SH-SY5Y (cell line): ENCODE results near the gene SGCA.

Experiments
- GATA2 ChIP-seq: IDR thresholded peaks from 2 replicates; pipeline ENCODE4 v1.6.1; 2011; ENCODE audit warnings: mild to moderate bottlenecking, low read depth, low read length
- GATA3 ChIP-seq: IDR thresholded peaks from 2 replicates; pipeline ENCODE4 v1.6.1; 2011; ENCODE audit warnings: low read depth, mild to moderate bottlenecking, low read length, moderate library complexity

SGCA gene

DNA sequence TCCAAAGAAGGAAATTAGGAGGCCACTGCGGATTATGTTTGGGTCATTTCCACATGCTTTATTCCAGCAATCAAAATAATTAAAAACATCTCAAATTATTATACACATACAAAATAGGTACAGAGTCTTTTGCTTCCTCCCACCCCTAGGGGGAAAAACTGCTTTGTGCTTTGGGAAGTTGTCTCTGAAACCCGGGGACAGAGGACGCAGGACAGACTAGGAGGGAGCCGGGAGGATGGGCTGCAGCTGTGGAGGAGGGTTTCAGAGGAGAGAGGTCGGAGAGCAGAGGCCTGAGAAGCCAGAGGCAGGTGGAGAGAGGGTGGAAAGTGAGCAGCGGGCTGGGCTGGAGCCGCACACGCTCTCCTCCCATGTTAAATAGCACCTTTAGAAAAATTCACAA, 18.3 kb downstream of the SGCA start:
- TF ChIP-seq GATA3 (no peak), GATA2 (no peak)

DNA sequence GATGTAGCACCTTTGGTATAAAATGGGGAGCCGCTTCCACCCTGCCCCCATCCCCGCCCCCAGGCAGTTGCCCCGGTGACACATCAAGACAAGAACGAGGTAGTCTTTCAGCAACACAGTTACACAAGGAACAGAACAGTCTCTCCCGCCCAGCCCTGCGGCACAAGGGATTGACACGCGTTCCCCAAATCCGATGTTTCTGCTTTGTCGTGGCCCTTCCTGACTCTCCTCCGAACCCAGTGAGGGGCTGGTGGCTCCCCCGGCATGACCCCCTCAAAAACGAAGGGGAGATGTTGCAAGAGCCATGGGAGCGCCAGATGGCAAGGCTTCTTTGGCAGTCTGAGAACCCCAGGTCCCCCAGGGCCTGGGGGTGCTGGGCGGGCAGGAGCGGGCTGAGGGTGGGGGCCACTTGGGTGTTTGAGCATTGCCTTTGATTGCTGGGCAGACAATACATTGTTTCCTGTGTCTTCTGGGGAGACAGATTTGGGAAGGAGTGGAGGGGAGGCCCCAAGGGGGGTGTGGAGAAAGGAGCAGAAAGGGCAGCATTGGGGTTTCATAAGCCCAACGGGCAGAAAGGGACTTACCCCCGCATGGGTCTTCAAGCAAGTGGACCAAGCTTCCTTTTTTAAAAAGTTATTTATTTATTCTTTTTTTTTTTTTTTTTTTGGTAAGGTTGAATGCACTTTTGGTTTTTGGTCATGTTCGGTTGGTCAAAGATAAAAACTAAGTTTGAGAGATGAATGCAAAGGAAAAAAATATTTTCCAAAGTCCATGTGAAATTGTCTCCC, 19.0 kb downstream of the SGCA start:
- TF ChIP-seq GATA2 (no peak), GATA3 (no peak)

DNA sequence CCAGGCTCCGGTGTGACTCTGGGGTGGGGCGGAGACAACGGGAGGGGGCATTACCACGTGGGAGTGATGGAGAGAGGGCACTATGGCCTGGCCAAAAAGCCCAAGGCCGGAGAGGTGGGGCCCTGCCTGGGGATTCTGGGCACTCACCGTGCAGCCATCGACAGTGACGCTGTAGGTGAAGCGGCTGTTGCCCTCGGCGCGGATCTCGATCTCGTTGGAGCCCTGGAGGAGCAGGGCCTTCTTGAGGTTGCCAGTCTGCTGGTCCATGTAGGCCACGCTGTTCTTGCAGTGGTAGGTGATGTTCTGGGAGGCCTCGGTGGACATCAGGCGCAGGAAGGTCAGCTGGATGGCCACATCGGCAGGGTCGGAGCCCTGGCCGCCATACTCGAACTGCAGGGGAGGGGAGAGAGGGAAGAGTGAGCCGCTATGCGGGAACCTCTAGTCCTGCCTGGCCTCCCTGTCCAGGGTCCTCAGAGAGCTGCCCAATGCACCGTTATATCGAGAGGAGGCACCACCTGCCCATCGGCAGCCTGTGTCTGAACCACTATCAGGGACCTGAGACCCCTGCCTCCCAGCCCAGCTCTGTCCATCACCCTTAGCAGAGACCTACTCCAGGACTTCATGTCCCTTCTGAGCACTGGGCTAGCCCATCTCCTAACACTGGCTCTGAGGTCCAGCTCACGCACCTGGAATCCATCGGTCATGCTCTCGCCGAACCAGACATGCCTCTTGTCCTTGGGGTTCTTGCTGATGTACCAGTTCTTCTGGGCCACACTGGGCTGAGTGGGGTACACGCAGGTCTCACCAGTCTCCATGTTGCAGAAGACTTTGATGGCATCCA, 20.0 kb downstream of the SGCA start:
- TF ChIP-seq GATA2 (no peak), GATA3 (no peak)

DNA sequence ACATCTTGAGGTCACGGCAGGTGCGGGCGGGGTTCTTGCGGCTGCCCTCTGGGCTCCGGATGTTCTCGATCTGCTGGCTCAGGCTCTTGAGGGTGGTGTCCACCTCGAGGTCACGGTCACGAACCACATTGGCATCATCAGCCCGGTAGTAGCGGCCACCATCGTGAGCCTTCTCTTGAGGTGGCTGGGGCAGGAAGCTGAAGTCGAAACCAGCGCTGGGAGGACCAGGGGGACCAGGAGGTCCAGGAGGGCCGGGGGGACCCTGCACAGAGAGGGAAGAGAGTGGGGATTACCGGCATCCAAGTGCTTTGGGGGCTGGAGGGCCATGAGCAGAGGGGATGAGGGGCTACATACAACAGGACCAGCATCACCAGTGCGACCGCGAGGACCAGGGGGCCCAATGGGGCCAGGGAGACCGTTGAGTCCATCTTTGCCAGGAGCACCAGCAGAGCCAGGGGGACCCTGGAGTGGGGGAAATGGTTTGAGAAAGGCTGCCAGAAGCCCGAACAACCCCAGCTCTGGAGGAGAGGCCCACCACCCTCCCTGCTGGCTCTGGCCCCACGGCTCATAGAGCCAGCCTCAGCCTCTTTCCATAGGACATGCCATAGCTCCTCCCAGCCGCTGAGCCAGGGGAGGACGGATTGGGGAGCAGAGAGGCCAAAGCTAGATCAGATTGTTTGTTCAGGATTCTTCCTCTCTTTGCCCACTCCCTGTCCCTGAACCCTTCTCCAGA, 21.0 kb downstream of the SGCA start:
- TF ChIP-seq GATA2, result no peak
- TF ChIP-seq GATA3, result no peak

DNA sequence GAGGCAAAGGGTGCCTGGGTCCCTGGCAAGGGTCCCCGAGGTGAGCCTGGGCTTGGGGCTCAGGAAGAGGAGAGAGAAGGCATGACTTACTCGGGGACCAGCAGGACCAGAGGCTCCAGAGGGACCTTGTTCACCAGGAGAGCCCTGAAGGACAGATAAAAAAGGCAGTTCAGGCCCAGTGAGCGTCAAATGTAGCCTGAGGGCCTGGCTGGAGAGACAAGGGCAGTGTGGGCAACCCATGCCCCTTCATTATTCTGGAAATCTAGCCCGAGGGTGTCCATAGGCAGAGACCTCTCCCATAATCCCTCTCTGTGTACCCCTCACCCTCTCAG, 21.6 kb downstream of the SGCA start:
- TF ChIP-seq GATA3 (no peak), GATA2 (no peak)

DNA sequence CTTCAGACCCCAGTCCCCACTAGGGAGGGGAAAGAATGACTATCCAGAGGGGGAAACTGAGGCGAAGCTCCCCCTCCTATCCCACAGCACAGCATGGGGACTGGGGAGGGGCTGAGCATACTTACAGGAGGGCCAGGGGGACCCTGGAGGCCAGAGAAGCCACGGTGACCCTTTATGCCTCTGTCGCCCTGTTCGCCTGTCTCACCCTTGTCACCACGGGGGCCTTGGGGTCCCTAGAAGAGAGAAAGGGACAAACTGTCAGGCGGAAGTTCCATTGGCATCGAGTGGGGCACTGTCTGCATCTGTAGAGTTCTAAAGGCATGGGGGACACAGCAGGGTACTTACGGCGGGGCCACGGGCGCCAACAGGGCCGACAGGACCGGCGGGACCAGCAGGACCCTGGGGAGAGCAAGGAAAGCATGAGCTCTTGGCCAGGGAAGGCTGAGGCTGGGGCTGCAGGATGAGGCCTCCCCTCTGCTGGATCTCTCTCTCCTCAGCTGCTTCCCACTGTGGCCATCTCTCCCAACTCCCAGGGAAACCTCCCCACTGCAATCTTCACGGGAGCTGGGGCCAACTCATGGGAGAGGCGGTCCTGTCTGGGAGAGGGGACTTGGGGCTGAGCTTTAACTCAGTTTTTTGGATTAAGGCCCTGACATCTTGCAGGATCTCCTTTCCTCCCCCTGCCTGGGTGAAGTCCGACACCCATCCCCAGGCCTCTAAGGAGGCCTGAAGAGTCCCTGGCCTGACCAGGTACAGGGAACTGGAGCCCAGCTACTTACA, 22.1 kb downstream of the SGCA start:
- no peak for TF ChIP-seq GATA2
- no peak for TF ChIP-seq GATA3

DNA sequence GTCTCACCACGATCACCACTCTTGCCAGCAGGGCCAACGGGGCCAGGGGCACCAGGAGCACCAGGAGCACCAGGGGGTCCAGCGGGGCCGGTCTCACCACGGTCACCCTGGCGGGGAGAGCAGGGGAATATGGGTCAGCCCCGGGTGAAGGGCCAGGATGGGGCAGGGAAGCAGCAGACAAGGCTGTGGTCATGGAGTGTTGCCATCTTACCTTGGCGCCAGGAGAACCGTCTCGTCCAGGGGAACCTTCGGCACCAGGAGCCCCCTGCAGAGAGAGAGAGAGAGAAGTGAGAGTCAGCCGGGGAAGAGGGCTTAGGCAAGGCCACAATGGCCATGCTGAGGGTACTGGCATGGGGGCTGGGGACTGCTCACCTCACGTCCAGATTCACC, 22.7 kb downstream of the SGCA start:
- TF ChIP-seq GATA3 (no peak), GATA2 (no peak)

DNA sequence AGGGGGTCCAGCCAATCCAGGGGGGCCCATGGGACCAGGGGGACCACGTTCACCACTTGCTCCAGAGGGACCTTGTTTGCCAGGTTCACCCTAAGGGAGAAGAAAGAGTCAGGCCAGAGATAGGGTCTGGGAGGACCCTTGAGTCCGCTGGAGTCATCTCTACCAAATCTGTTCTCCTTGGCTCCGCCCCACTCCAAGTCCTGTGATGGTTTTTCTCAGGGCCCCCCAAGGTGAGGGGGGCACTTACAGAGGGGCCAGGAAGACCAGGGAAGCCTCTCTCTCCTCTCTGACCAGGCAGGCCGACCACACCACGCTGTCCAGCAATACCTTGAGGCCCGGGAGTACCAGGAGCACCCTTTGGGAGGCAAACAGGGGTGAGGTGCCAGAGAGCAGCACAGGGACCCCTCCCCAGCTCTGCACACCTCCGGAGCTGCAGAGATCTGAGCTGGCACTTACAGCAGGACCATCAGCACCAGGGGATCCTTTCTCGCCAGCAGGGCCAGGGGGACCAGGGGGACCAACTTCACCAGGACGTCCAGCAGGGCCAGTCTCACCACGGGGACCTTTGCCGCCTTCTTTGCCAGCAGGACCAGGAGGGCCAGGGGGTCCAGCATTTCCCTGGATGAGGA, 23.2 kb downstream of the SGCA start:
- TF ChIP-seq GATA2, result no peak
- no peak for TF ChIP-seq GATA3

DNA sequence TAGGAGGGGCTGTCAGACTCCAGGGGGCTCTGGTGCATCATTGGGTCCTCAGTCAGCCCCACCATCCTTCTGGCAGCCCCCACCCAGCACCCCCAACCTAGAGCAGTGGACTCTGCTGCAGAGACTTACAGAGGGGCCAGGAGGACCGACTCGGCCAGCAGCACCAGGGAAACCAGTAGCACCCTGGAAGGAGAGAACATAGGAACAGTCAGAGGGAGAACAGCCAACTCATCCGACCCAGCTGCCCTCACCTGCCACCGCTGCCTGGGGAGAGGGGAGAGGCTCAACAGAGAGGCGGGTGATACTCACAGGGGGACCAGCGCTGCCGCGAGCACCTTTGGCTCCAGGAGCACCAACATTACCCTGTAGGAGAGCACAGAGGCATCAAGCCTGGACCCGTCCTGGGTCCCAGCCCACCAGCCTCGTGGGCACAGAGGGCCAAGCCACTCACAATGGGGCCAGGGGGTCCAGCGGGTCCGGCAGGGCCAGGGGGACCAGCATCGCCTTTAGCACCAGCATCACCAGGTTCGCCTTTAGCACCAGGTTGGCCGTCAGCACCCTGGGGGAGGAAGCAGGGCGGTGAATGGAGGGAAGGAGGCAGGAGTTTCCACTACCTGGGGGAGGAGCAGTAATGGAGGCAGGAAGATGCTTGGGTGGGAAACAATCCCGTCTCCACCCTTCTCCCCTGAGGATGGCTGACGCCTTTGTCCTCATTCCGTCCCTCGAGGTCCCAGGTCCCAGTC, 23.9 kb downstream of the SGCA start:
- TF ChIP-seq GATA2 (no peak), GATA3 (no peak)

DNA sequence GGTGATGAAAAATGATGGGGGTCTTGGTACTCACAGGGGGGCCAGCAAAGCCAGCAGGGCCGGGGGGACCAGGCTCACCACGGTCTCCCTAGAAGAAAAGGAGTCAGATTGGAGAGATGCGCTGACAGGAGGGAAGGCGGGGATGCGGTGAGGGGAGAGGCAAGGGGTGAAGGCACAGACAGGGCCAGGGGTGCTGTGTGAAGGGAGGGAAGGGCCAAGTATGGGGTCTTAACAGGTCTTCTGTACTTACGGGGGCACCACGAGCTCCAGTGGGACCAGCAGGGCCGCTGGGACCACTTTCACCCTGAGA, 24.4 kb downstream of the SGCA start:
- no peak for TF ChIP-seq GATA3
- no peak for TF ChIP-seq GATA2

DNA sequence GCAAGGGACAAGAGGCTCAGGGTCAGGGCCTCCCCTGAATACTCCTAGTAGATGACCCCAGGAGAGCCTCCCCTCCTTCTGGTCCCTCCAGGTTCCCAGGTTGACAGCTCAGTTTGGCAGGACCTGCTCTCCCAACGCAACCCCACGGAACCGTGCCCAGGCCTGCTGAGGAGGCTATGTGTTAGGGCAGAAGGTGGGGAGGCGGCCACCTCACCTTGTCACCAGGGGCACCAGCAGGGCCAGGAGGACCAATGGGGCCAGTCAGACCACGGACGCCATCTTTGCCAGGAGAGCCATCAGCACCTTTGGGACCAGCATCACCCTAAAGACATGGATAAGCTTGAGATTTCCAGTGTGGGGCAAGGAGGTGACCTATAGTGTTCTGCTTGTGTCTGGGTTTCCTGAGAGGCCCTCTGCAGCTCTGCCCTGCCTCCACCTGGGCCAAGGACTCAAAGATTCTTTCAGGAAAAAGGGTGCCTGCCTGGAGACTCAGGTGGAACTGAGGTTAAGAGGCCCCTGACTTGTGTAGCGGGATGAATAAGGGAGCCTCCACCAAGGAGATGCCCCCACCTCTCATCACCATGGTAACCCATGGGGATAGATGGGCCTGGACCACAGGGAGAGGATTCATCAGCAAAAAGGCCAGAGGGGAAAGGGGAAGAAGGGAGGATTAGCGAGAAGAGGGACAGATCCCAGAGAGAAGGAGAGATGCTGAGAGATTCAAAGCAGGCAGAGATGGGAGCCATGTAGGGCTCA, 25.0 kb downstream of the SGCA start:
- TF ChIP-seq GATA2 (no peak), GATA3 (no peak)
